ENCODE measurements around the gene HACD2. TPM values are rescaled to one million over a fixed set of nuclear protein-coding genes. Genes with fewer than 3 reads are reported as not detected.
"Not testable (repeated sequence)": the region's sequence is repeated elsewhere in the genome, so short reads cannot be mapped to it uniquely, and the experiment has no call there.

Gene HACD2
- total RNA-seq, 1 donor from 2014 or later = 18.6 TPM

- DNase-seq (ENCODE audit: low read depth, low spot score) = no peak
Observed at GRCh38 chr3:123526474-123526873, 58.4 kb downstream of the HACD2 start.

DNA sequence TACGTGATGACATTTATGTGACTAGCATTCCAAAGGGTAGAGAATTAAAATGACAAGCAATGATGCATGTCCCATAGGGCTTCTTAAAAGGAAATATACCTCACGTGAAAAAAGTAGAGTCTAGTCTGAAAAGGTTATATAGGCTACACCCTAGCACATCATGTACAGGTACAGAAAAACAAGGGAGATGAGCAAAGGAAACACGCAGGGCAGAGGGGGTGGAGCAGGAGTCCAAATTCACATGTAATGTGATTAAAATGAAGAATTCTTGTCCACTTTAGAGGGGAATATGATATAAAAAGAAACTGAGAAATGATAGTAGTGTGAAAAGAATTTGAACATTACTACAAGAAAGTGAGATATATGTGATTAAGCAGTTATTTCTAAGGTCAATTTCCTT lies 59.4 kb downstream of the HACD2 start:
- DNase-seq (ENCODE audit: low read depth, low spot score) = no peak

DNA sequence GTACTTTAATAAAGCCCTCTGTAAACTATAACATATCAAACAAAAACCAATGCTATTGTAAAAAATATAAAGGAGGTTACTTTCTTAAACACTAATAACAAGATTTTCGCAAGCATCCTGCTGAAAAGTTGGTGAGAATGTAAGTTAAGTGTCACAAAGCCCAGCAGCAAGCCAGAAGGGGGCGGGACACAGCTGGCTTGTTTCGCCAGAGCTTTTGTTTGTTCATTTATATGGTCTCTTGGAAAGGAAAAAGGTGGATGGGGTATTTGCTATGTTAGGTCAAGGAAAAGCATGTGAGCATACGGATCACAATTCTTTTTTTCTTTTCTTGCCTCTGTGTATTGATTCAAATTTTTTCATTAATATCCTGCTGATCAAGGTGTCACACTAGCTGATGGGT lies 59.9 kb downstream of the HACD2 start:
- DNase-seq (ENCODE audit: low read depth, low spot score) = no peak

DNA sequence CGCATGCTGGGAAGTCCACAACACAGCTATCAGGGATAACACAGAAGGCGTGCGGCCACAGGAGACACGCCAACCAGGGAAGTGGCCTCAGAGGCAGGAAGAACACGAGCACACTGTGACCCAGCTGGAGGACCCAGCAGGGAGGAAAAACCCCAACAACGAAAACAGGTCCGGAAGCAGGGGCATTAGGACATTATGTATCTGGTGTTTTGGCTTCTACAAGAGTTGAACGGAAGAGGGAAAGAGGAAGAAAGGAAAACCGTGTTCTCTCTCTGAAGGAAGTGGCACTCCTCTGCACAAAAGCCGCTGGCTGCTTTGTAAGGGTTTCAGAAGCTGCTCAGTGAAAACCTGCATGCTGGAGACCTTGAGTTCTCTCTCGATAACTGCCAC lies 61.8 kb downstream of the HACD2 start:
- no peak for DNase-seq (ENCODE audit: low read depth, low spot score)

DNA sequence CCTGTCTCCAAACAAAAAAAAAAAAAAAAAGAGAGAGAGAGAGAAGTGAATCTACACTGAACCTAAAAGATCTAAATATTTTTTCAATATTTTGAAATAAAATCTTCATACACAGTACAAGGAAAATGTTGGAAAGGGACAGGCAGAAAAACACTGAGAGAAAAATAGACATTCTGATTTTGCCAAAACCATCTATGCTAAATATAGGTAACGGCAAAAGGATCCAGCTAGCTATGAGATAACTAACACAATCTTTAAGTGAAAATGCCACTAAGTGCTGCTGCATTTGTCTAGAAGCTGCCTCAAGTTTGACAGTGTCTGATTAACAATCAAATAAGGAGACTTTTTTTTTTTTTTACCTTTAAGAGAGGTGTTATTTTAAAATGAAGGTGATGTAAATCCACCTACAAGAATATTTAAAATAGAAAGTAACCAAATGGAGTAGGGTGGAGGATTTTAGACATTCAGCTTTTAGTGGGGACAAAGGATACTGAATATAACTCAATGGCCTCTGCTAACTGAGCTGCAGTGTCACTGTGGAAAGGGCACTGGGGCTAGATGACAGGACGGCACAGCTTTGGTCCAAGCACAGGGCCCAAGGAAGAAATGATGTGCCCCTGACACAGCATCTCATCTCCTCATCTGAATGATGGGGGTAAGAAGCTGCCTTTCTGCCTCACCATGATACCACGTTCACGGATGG lies 62.4 kb downstream of the HACD2 start:
- DNase-seq (ENCODE audit: low read depth, low spot score) = no peak

GRCh38 chr3:123521179-123521969 lies 63.5 kb downstream of the HACD2 start:
- DNase-seq (ENCODE audit: low read depth, low spot score) = peak; percentile 19

DNA sequence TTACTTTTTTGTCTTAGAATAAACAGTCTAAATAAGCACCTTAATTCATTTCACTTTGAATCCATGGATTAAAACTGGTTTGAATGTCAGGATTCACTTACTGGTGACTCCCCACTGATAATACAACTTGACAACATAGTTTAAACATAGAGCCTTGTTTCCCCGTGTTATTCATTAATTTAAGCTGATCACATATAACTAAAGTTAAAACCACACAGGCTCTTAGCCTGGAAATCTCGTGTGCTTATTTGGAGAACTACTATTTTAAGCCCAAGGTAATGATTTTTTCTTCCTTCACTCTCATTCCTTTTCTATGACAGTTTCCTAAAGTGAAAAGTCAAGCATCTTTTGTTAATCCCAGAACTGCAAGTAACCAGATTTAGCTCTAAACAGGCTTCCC lies 64.2 kb downstream of the HACD2 start:
- no peak for DNase-seq (ENCODE audit: low read depth, low spot score)

DNA sequence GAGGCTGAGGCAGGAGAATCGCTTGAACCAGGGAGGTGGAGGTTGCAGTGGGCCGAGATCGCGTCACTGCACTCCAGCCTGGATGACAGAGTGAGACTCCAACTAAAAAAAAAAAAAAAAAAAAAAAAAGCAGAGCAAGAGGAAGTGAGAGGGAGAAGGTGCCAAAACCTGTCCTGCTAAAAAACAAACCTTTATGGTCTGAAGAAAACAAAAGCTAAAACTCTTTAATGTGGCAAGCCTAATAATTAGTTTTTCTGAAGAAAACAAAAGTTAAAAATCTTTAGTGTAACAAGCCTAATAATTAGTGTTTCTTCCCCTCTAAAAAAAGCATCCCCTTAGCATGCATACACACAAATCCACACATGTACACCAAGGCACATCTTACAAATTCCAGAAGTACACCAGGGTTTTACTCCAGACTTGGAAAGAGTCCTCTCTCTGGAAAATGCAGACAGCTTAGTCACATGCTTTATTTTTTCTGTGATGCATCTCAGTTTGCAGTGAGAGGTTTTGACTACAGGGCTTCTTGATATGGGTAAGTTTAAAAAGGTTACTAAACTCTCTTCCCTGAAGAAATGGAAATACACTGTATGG lies 65.9 kb downstream of the HACD2 start:
- no peak for DNase-seq (ENCODE audit: low read depth, low spot score)

GRCh38 chr3:123511726-123512125 lies 73.1 kb downstream of the HACD2 start:
- no peak for DNase-seq (ENCODE audit: low read depth, low spot score)

- no peak for DNase-seq (ENCODE audit: low read depth, low spot score)
Observed at GRCh38 chr3:123511084-123511483, 73.8 kb downstream of the HACD2 start.

- no peak for DNase-seq (ENCODE audit: low read depth, low spot score)
Observed at GRCh38 chr3:123508178-123508577, 76.7 kb downstream of the HACD2 start.

DNA sequence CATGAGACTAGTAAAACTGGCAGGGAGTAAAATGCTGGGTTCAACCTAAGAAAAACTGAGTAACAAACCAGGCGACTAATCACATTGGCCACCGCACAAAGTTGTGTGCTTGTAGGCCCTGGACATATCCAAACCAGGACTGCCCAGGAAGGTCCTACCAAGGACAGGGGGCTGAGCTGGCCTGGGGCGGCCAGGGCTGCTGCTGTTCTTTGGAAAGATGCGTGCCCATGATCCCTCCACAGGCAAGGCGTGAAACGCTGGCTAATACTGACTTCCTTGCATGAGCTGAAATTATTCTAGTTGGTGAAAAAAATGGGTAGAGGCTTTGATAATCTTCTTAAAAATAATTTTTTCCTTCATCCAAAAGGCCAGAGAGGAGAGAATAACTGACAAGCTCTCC lies 79.0 kb downstream of the HACD2 start:
- no peak for DNase-seq (ENCODE audit: low read depth, low spot score)

DNA sequence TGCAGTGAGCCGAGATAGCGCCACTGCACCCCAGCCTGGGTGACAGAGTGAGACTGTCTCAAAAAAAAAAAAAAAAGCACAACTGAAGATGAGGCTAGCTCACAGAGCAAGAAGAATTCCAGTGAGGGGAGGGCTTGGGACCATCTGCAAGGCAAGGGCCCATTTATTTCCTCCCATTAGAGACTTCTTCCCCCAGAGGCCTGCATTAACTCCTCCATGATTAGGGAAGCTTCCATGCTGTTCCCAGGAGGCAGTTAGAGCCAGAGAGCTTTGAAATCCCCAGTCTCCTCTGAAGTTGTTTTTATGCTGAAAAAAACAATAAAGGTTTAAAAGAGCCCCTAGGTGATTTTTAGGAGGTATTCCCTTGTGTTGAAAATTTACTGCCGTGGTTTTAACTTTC lies 81.7 kb downstream of the HACD2 start:
- no peak for DNase-seq (ENCODE audit: low read depth, low spot score)

DNA sequence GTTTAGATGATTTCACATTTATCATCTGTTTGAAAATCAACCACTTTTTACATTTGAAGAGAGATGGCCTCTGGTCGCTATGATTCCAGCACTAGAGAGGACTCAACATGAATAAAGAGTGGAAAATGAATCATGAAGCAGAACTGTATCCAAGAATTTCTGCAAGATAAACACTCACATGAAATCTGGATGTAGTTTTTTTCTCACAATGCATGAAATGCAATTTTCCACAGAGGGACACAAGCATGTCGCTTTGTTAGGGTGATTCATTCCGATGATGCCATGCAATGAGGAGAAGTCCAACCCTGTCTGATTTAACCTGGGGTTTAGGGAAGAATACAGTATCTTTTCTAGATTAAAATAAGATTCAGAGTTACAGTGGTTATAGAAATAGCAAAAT lies 85.5 kb downstream of the HACD2 start:
- no peak for DNase-seq (ENCODE audit: low read depth, low spot score)

DNA sequence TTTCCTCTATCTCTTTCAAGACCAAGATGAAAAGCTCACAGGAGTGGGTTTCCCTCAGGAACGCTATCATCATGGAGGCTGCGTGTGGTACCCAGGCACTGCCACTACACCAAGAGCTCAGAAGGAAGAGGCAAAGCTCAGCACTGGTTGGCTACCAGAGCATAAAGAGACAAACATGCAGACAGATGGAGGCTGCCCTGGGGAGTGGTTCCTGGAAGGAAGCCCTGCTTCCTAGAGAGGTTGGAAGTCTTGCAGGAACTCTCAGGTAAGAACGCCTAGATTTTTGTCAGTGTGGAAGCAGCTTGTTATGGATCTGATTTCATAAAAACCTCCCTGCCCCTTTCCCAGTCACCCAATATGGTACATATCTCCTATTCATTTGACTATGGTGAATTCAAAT lies 86.1 kb downstream of the HACD2 start:
- no peak for DNase-seq (ENCODE audit: low read depth, low spot score)

DNA sequence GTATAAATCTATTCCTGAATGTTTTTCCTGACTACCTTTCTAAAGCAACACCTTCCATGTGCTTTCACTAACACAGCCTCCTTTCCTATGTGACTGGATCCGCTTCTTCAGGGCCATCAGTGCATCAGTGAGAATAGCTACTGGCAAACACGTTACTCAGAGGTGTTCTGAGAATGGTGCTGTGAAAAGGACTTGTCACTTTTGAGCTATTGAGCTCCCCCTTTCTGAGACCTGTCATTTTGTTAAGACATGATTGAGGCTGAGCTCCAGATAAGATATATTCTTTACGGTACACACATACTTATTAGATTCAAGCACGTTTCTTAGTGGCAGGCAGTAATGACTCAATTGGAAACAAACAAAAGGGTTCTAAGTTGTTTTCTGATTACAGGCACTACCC lies 90.9 kb downstream of the HACD2 start:
- DNase-seq (ENCODE audit: low read depth, low spot score) = no peak

- no peak for DNase-seq (ENCODE audit: low read depth, low spot score)
Observed at GRCh38 chr3:123491966-123492587, 92.8 kb downstream of the HACD2 start.

GRCh38 chr3:123489400-123490004 lies 95.4 kb downstream of the HACD2 start:
- DNase-seq (ENCODE audit: low read depth, low spot score) = peak; percentile 11

DNA sequence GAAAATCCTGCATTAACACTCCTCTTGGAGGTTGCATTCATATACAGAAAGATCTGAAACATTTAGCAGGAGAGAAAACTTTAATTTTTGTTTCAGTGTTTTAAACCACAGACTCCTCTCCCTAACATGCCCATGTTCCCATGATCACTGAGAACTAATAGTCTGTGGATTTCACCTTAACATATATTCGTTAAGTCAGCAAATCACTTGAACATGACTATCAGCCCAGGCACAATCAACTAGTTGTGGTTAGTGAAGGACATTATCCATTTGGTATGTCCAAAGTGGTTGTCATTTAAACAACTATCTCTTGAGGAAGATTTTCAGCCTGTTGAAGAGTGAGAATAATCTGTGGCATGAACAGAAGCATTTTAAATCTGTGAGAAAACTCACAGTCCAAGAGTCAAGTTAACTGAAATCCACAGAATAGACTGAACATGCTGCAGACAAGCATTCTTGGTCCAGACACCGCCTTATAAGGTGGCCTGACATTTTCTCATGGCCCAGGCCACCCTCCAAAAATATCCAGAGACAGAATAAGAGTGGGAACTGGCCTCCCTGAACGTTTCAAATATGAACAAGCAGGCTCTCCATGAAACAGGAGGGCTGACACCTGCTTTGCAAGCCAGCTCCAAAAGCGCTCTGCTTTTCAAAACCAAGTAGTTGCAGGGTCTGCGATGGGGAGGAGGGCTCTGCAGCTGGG lies 96.1 kb downstream of the HACD2 start:
- no peak for DNase-seq (ENCODE audit: low read depth, low spot score)

GRCh38 chr3:123487063-123487462 lies 97.8 kb downstream of the HACD2 start:
- not testable (repeated sequence) for DNase-seq (ENCODE audit: low read depth, low spot score)

DNA sequence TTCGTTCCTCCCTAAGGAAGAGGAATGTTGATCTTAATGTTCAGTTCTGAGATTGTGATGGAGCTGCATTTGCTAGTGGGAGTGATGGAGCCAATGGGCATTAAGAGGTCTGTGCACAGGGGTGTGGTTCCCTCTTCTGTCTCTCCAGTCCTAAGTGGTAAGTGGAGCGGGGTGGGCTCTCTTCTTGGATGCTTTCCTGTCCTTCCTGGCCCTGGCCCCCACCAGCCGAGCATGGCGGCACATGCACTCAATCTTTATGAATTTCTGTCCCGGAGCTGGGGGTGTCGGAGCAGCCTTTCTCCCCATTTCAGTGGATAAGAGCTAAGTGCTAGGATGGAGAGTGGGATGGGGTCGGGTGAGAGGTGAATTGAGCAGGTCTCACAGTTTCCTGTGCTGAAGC lies 98.4 kb downstream of the HACD2 start:
- no peak for DNase-seq (ENCODE audit: low read depth, low spot score)
